HPDE6-E6E7 (cell line): ENCODE results near the gene DOCK1.

Experiments used
- DNase-seq: peaks from one replicate; pipeline ENCODE4 v3.0.0; 2011; ENCODE audit warnings: missing footprints; ENCODE audit errors: extremely low spot score

DOCK1 gene

DNA sequence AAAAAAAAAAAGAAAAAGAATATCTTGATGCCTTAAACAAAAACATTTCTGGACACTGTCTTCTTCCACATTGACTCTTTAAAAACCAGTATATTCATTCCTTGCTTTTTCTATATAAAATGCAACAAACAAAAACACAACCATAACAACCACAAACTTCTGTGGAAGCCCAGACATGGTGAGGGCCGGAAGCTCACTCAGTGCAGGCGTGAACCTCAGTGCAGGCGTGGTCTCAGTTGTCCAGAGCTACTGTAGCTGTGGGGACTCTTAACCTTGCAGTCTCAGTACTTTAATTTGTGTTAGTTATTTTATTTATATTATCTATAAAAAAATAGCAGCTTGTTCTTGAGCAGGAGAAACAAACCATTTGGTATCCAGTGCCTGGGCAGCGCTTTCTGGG lies 131.8 kb downstream of the DOCK1 start:
- DNase-seq, result no peak

DNA sequence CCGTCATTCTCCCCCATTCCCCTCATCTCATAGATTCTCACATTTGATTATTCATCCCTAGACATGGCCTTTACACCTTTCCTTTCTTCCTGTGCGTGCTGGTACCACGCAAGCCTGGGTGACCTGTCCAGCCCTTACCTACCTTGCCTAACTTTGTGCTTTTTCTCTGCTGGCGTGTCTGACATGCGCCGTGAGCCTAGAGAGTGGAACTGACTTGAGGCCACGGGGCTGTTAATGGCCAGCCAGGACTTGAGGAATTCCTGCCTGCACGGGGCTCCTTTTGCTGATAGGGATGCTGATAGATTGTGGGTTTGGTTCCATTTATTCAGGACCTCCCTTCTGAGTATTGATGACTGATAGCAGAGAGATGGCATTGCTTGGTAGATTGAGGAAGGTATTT lies 134.2 kb downstream of the DOCK1 start:
- no peak for DNase-seq

DNA sequence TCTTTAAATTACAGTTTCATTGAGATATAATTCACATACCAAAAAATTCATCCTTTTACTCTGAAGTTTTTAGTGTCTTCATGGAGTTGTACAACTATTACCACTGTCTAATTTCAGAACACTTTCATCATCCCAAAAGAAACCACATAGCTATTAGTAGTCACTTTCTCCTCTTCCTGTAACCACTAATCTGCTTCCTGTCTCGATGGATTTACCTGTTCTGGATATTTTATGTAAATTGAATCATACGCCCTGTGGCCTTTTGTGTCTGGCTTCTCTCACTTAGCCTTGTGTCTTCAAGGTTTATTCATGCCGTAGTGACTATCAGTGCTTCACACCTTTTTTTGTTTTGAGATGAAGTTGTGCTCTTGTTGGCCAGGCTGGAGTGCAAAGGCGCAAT lies 135.5 kb downstream of the DOCK1 start:
- DNase-seq, result no peak

DNA sequence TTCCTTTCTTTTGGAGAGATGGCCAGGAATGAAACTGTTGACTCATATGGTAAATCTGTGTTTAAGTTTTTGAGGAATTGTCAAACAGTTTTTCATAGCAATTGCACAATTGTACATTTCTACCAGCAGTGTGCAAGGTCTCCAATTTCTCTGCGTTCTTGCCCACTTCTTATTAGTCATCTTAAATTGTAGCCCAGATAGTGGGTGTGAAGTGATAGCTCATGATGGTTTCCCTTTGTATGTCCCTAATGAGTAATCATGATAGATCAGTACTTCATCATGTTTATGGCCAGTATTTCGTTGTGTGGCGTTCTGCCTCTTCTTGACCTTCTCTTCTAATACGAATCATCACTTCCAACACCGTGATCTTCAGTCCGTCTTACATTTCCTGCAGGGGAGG lies 136.3 kb downstream of the DOCK1 start:
- peak; percentile 39 for DNase-seq

DNA sequence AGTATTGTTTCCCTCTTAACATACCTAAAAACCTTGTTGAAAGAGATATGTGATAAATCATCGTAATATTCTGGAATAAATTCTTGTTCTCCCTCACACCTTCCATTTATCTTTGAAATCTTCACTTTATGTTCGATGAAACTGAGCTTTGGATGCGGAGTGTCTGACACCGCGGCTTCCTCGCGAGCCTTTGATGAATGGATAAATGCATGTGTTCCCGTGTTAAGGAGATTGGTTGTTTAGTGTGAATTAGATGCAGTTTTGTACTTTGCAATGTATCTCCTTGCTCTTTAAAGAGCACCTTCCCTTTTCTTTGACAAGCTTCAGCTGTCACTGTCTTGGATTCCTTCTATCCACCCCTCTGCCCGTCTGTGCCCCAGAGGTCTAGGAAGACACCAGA lies 138.1 kb downstream of the DOCK1 start:
- no peak for DNase-seq

DNA sequence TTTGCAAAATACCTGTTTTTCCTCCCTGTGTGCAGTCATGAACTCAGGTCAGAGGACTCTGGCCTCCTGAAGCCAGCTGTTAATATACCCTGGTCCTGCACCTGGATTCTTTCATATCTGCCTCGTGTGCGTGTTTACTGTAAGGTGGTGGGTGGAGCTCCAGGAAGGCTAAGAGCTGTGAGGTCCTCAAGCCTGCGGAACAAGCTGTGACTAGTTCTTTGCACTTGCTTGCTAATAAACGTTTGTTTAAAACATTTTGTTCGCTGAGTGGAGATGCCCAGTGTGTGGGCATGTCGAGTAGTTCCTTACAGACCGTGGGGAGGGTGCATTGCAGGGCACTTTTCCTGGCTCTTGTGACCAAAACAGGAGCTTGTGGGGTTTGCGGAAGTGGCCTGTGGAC lies 139.0 kb downstream of the DOCK1 start:
- peak; percentile 69 for DNase-seq

DNA sequence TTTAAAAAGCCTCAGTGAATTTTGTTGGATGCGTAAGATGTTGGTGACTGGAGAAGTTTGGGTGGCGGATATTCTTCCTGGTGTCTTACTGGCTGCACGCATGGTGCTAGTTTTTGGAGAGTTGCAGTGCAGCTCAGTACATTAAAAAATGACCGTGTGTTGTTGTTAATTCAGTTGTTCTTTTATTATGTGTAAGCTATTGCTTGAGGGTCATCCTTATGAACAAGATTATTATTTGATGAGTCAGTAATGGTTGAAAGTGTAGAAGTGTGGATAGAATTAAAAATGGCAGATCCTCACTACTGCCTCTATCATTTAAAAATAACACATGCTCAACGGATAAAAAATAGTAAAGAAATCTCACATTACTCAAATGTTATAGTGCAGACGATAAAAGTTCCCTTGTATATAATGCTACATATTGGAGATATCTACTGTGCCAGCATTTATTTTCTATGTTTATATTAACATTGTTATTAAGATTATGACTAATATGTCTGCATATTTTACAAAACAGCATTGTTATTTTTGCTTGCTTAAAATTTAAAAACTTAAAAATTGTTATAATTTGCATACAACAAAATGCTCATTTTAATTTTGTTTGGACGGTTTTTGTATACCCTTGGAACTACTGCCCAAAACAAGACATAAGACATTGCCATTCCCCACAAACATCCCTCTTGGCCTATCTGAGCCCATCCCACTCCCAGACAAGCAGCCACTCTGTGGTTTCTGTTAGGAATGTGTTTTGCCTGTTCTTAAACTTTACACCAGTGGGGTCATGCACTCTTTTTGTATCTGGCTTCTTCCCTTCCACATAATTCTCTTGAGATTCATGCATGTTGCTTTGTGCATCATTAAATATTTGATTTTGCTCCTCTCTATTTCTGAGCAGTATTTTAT lies 142.0 kb downstream of the DOCK1 start:
- DNase-seq, result no peak

DNA sequence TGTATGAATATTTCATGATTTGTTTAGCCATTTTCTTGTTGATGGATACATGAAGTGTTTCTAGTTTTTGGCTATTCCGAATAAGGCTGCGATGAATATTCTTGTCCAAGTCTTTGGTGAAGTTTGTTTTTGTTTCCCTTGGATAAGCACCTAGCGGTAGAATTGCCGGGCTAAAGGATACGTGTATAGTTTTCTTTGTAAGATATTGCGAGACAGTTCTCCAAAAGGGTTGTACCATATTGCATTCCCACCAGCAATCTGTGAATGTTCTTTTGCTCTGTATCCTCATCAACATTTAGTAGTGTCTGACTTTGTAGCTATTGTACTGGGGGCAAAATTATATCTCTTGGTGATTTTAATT lies 142.6 kb downstream of the DOCK1 start:
- no peak for DNase-seq

DNA sequence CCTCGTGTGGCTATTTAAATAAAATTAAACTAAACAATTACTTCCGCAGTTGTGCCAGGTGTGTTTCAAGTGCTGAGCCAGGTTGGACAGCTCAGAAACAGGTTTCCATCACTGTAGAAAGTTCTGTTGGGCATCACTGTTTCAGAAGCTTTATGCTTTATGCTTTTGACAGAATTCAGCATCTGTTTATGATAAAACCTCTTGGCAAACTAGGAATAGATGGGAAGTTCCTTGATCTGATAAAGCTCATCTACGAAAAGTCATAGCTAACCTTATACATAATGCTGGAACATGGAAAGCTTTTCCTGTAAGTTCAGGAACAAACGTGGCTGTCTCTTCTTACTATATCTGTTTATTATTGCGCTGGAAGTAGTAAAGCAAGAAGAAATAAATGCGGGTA lies 143.4 kb downstream of the DOCK1 start:
- DNase-seq, result no peak

DNA sequence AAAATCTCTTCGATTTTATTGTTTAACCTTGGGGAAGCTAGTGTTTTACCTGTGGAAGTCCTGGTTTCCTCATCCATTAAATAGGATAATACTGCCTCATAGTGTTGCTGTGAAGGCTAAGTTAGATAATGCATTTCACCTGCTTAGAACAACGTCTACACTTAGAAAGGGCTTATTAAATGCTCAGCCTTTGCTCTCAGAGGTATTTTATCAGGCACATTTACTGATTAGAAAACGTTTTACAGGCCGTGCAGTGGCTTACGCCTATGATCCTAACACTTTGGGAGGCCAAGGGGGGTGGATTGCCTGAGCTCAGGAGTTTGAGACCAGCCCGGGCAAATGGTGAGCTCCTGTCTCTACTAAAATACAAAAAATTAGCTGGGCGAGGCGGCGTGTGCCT lies 146.8 kb downstream of the DOCK1 start:
- DNase-seq, result no peak

DNA sequence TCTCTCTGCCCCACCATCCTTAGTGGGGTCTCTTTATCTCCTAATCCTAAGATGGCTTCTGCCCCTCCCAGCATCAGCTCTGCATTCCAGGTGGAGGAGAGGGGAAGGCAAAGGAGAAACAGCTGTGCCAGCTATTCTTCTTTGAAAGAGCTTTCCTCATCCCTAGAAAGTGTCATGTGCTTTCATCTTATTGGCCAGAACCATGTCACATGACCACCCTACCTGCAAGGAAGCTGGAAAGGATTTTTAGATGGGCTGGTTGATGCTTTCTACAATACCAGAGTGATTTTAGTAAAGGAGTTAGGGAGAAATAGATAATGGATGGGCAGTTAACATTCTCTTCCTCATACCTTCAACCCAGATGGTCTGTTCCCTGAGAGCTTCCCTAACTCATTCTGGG lies 150.0 kb downstream of the DOCK1 start:
- DNase-seq, result no peak

DNA sequence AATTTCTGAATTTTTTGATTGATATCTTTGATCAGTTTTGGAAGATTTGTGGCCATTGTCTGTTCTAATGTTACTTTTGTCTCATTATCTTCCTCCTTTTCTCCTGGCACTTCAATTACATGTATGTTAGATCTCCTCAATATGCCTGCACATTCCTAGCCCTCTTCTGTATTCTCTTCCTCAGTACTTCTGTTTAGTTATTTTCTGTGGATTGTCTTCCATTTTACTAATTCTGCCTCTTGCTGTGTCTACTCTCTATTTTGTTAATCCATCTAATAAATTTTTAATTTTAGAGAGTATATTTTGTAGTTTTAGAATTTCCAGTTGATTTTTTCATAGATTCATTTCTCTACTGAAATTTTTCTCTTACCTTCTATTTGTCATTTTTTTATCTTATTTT lies 154.1 kb downstream of the DOCK1 start:
- no peak for DNase-seq

DNA sequence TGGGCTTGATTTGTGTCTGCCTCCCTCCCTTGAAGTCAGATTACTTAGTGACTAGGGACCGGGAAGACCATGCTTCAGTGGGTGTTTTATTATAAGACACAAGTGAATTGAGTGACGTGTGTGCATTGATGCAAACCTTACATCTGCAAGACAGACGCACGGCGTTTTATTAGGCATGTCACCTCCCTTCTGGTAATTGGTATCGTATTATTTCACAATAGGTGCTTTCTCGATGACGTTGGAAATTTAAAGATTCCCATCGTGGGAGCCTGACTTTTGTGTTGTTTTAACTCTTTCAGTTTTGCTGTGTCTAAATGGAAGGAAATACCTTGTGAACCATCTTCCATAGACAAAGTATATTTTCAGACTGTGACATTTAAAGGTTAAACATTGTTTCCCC lies 158.5 kb downstream of the DOCK1 start:
- DNase-seq, result no peak

DNA sequence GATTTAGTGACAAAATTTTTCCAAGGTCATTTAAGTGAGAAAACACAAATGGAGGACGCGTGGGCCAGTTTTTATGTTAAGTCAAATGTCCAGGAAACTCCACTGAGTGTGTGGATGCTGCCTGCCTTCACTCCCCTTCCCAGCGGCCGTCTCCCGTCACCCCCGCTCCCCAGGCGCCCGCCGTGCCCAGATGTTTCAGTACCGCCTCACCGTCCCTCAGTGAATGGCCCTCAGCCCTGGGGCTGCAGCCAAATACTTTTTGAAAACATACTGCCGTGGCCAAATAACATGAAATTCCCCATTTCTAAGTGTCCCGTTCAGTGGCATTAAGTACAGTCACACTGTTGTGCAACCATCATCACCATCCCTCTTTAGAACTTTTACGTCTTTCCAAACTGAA lies 159.2 kb downstream of the DOCK1 start:
- DNase-seq, result no peak

DNA sequence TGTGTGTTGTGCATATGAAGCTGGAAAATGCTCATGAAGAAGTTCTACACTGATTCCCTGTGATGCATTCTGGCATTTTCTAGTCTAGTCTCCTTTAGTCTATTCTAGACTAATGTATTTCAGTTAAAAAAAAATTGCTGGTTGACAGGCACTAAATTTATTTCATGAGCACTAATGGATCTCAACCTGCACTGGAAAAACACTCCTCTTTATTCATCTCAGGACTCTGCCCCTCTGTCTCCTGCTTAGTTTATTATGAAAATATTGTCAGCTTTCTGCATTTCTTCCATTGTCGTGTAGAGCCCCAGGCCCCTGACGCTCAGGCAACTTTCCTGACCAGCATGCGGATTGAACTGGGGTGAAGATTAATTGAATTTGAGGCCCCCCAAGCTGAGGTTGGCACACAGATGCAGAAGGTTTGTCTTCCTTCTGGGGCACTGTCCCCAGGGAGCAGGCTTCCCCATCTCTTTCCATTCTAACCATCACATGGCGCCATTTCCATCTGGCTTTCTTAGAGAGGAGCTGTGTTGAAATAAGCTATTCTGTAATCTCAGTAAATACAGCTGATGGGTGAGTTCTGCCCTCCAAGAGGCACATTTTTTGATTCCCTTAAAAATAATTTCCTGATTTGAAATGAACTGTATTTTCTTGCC lies 162.4 kb downstream of the DOCK1 start:
- DNase-seq, result no peak

DNA sequence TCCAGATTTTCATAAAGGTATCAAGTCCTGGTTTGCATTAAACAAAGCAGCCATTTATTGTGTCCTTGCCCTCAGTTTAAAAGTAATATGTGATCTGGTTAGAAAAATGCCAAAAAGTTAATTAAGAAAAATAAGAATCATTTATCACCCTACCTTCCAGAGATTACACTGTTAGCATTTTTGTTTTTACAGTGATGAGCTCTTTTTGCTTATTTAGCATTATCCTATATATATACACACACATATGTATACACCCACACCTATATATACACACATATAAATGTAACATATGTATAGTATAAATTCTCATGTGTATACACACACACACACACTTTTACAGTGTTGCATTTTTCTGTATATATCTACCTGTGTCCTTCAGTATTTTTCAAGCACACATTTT lies 163.3 kb downstream of the DOCK1 start:
- DNase-seq, result no peak

DNA sequence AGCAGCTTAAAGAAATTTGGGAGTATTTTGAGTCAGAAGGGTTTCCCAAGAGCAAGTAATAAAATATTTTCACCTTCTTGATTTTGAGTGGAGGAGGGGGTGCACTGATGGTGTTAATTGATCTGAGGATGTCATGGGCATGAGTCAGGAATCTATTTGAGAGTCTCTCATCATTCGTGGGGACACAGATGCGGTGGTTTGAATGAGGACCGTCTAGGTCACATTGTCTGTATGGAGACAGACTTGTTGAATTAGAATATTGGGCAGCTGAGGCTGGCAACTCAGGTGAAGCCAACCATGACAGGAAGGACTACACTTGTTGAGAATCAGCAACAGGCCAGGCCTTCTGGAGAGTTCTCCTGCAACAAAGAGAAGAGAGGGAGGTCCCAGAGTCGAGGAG lies 164.2 kb downstream of the DOCK1 start:
- DNase-seq, result no peak

DNA sequence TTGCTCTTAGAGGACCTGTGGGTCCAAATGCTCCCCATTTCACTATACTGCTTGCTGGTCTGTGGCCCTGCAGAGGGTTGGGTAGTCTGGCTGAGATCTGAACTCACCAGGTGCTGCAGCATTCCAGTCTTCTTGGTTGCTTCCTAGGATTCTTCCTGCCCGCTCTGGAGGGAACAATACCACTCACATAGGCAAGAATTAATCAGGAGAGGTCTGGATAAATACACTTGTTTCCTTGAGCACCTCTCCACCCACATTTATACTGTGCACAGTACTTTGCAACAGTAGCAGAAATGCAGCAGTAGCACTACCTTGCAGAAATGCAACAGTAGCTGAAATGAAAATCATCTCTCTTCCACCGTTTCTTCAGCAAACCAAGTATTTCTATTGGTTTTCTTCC lies 165.9 kb downstream of the DOCK1 start:
- DNase-seq, result no peak

DNA sequence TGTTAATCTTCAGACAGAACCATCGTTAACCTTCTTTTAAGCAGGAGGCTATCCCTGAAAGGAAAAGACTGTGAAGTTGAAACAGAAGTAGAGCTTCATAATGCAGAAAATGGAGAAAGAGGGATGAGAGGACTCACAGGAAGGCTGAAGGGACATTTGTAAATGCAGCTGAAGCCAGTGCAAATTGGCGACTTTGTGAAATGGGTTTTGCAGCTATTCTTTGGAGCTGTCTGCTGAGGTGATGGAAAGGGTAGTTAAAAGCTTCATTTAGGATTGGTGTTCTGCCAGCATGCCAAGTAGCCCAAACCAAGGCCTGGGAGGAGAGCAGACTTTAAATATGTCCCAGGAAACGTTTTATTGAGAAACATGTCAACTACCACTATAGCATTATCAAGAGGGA lies 168.4 kb downstream of the DOCK1 start:
- DNase-seq, result no peak

DNA sequence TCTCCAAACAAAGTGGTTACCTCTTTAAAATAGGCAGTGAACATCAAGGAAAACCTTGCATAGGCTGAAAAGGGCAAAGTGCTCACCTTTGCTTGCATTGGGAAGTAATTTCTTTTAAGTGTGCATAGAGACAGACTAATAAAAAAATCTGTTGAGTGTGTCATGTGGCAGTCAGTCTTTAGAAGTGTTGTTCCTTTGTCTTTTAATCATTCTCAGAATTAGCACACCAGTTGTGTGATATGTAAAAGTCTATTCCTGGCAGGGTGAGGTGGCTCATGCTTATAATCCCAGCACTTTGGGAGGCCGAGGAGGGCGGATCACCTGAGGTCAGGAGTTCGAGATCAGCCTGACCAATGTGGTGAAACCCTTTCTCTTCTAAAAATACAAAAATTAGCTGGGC lies 174.2 kb downstream of the DOCK1 start:
- DNase-seq, result no peak

DNA sequence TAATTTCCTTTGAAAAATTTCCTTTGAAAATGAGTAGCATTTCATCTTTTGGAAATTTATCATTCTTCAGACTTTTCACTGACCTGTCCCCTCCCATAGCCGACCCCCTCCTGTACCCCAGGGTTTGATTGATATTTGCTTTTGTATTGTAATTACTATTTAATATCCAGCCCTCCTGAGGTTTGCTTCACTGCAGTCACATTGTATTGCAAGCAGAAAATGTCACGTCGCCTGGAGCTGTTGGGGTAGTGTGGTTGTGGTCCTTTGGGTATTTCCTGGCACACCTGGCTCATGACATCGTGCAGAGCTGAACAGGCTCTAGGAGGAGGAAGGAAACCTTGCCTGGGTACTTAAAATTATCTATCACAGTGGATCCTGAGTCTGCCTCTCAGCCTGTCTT lies 175.1 kb downstream of the DOCK1 start:
- DNase-seq, result no peak

DNA sequence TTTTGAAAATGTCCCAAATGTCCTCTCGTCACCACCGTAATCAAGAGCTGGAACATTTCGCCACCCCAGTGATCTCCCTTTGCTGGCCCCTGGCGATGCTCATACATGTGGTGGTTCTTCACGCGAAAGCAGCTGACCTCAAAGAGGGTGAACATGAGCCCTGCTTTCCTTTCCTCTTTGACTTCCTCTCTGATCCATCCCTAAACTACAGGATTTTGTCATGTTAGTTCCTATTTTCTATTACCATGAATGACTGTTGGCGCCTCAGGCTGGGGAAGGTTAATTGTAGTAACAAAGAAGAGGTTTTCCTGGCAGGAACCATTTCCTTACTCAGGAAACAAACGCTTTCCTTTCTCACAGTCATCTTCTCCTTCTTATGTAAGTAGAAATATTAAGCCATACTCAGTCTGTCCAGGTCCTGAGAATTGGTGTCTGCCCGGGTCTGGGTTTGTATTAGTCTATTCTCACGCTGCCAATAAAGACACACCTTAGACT lies 176.7 kb downstream of the DOCK1 start:
- DNase-seq, result no peak

DNA sequence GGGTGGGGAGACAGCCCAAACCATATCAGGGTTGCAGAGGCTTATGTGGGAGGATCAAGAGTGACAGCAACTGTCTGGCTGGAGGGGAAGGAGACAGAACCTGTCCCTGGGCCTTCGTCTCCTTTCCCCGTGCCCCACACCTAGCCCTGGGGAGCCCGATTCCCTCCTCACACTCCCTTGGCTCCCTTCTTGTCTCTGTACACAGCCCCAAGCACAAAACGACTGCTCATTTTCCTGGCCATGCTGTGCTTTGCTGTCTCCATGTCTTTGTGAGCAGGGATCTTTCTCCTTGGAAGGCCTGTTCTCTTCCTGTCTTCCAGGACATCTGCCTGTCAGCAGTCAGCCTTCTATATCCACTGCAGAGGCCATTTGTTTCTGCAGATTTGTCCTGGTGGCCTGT lies 177.4 kb downstream of the DOCK1 start:
- DNase-seq, result no peak
